ENCODE results near the gene FXYD1. TPM values are rescaled to one million over a fixed set of nuclear protein-coding genes. Genes with fewer than 3 reads are reported as not detected.

The FXYD1 gene
- total RNA-seq: not detected in 2 replicates
- polyA plus RNA-seq: not detected in 2 replicates
- not detected in 2 replicates for polyA plus RNA-seq (2011; cell fraction: cytosol; rRNA removed)
- polyA plus RNA-seq (2011; cell fraction: nucleus; rRNA removed): not detected in 2 replicates
- 0.60 and 0.80 TPM in 2 replicates for polyA plus RNA-seq (2012)
- not detected in 2 replicates for polyA minus RNA-seq
- not detected for polyA minus RNA-seq (2011; cell fraction: cytosol; rRNA and poly(A)+ RNA removed)
- not detected in 2 replicates for polyA minus RNA-seq (2011; cell fraction: nucleus; rRNA and poly(A)+ RNA removed)
- not detected for Bru-seq, nascent RNA
- BruChase-seq, experiment 1, labeled RNA remaining after a 6-hour chase: not detected
- not detected for BruChase-seq, experiment 2, labeled RNA remaining after a 2-hour chase
- long read RNA-seq, partial matches to known transcripts: 4 of 4 reads
- long read RNA-seq, other reads (novel, unspliced or antisense): 0 of 4 reads

GRCh38 chr19:35138305-35138892 lies at the start of gene FXYD1:
FXYD1 (plus strand) TSS chr19:35138824; CDS start chr19:35140080, 1,256 bp downstream.
- dilution Hi-C loops (cut with MboI; ENCODE audit: extremely low pct_ligation_motif_present, low sequenced_read_pairs) (no loop called here), intact Hi-C loops (cut with micrococcal nuclease) (no loop called here)
- Histone ChIP-seq H3K4me1 (ENCODE audit: control insufficient read depth, extremely low read depth, insufficient read depth, low read length) (peaks cover 11% of the 10 kb centered on the region), H3K9me1 (replicated peaks; ENCODE audit: control insufficient read depth, extremely low read depth, insufficient read depth, low read length) (no peaks in the 10 kb centered on the region), H3K27me3 (ENCODE audit: control insufficient read depth in 2 of 2, insufficient read depth in 2 of 2, low read length in 2 of 2) (peaks cover 5 to 7% of the 10 kb centered on the region in 2 experiments), H3K4me2 (ENCODE audit: insufficient read depth, low read length) (no peak within 1 kb of the TSS), H2AFZ (ENCODE audit: low read depth, low read length) (no peak within 1 kb of the TSS), H3K9me3 (replicated peaks; ENCODE audit: control insufficient read depth, insufficient read depth, low read length) (no peaks in the 10 kb centered on the region), H3K27ac (ENCODE audit: insufficient read depth, low read depth, low read length) (no peak within 1 kb of the TSS), H3K79me2 (ENCODE audit: control insufficient read depth, insufficient read depth, low read length) (no peaks in the 10 kb centered on the region), H3K36me3 (ENCODE audit: control insufficient read depth in 2 of 2, extremely low read depth in 1 of 2, insufficient read depth in 2 of 2, low read length in 2 of 2) (no peaks in the 10 kb centered on the region), H4K20me1 (replicated peaks; ENCODE audit: control insufficient read depth, extremely low read depth, insufficient read depth, low read length) (no peaks in the 10 kb centered on the region), H3K4me3 (replicated peaks in 1 of 3; ENCODE audit: insufficient read depth in 1 of 3, low read depth in 1 of 3, low read length in 3 of 3) (no peak within 1 kb of the TSS), H3K9ac (replicated peaks; ENCODE audit: extremely low read depth, insufficient read depth, low read length) (no peak within 1 kb of the TSS)
- TF ChIP-seq EZH2 (IDR thresholded peaks at IDR 0.05; ENCODE audit: borderline replicate concordance, low read depth, low read length, severe bottlenecking) (no peak), FOS (IDR thresholded peaks at IDR 0.05; ENCODE audit: borderline replicate concordance, insufficient read depth, low read length) (no peak), GATA2 (IDR thresholded peaks at IDR 0.05; ENCODE audit: insufficient read depth, insufficient read length, low read depth, low read length) (no peak), POLR2AphosphoS5 (IDR thresholded peaks at IDR 0.05; ENCODE audit: insufficient read depth, low read depth, low read length) (no peak), MYC (IDR thresholded peaks at IDR 0.05; ENCODE audit: low read depth, low read length) (no peak), POLR2A (IDR thresholded peaks at IDR 0.05; ENCODE audit: low read depth, low read length) (no peak), CTCF (IDR thresholded peaks at IDR 0.05; ENCODE audit: extremely low read depth in 1 of 2, insufficient read depth in 1 of 2, low read depth in 1 of 2, low read length in 2 of 2) (no peak), JUN (IDR thresholded peaks at IDR 0.05; ENCODE audit: borderline replicate concordance, insufficient read depth, insufficient read length, low read depth) (no peak), MAX (IDR thresholded peaks at IDR 0.05; ENCODE audit: insufficient read depth, insufficient read length) (no peak)
- no peak for FAIRE-seq
- ChIA-PET POLR2A (no interaction called here), CTCF (interaction anchor here (4.8 kb wide), 1 partner anchor 71 kb away, joined by 52 read pairs; no protein-coding TSS in a partner anchor)
- no peak for DNase-seq (ENCODE audit: low read depth, low spot score)
- no TSS peak for BruUV-seq (replicated peaks)
